ENCODE data around the gene GCNT3.
A peak's percentile ranks its signal among the peaks of the same experiment; 100 is the strongest.
"Not testable (repeated sequence)": the region's sequence is repeated elsewhere in the genome, so short reads cannot be mapped to it uniquely, and the experiment has no call there.

GCNT3 gene

DNA sequence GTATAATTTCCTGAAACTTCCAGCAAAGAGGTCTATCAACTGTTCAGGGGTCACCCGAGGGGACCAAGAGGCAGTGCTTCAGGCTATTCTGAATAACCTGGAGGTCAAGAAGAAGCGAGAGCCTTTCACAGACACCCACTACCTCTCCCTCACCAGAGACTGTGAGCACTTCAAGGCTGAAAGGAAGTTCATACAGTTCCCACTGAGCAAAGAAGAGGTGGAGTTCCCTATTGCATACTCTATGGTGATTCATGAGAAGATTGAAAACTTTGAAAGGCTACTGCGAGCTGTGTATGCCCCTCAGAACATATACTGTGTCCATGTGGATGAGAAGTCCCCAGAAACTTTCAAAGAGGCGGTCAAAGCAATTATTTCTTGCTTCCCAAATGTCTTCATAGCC is 6.8 kb downstream of the GCNT3 start:
- no peak for DNase-seq

DNA sequence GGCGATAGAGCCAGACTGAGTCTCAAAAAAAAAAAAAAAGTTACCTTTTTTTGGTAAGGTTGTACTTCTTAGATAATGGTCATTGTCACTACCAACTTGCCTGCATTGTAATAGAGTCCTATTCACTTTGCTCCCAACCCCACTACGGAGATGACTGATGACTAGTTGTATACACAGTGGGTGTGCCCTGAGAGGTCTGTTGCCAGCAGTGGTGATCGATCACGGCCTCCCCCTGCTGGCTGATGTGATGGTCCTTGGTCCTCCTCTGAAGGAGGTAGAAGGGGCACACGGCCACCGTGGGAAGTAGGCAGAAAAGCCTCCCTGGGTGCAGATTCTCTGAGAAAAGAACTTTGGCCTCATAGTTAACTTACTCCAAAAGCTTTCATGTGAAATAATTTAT is 10.7 kb downstream of the GCNT3 start:
- no peak for DNase-seq

DNA sequence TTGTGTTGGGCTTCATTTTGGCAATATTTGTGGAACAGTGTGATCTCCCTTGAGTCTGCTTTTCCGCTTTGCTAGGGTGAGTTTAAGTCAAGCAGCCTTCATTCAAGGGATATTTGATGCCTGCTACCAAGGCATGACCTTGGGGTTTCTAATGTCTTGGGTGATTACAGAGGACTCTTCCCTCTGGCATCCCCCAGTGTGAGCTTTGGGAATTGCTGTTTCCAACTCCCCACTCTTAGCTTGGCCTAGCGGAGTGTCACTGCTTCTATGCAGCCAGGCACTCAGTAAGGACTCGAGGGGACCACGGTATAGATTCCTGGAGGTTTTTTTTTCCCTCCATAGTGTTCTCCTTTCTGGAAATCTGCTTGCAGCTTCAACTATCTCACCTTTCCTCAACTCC is 21.1 kb downstream of the GCNT3 start:
- DNase-seq, result no peak

DNA sequence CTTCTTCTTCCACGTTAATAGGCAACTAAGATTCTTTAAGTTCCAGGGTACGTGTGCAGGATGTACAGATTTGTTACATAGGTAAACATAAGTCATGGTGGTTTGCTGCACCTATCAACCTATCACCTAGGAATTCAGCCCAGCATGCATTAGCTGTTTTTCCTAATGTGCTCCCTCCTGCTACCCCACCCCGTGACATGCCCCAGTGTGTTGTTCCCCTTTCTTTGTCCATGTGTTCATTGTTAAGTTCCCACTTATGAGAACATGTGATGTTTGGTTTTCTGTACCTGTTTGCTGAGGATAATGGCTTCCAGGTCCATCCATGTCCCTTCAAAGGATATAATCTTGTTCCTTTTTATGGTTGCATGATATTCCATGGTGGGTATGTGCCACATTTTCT is 24.6 kb downstream of the GCNT3 start:
- no peak for DNase-seq

DNA sequence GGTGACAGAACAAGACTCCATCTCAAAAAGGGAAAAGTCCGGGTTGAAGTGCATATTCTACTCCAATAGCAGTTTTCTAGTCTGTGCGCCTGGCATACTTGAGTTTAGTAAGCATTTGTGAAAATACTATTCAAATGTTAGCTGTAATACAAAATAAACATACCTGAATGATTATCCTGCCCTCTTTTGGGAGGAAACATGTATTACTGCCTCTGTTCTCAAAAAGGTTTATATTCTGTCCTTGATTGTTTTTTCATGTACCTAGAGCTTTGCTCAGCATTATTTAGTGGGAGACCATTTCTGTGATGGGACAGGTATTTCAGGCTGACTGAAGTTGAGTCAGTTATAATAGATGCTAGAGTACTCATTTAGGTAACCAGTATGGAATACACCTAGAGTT is 25.9 kb downstream of the GCNT3 start:
- DNase-seq, result not testable (repeated sequence)

DNA sequence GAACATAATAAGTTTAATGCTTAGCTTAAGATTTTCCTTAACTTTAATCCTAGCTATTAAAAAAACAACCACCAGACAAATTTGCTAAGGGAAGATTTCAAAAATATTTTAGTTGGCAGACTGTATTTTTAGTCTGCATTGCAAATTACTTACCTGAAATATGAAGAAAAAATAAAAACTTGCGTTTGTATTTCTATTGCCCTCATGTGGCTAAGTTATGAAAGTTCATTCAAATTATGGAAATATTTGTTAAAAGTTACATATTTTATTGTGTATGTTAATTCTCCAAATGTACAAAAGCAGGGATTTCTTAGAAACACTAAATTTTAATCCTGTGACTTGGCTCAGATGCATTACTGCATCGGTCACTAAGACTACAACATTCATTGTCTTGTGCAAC is 30.8 kb downstream of the GCNT3 start:
- DNase-seq, result no peak

DNA sequence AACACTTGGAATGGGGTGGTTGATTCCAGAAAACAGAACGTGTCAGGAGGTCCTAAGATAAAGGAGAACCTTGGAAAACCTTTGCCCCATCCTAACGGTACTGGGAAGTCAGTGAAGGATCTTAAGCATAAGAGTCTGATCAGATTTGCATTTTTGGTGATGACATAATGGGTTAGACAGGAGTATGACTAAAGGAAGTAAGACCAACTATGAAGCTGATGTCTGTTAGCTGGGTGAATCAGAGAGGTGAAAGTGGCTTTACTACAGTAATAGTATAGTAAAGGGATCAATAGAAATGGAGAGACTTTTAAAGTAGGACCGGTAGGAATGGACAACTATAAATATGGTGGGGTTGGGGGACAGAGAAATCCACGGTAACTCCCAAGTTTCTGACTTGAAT is 33.2 kb downstream of the GCNT3 start:
- DNase-seq, result no peak

DNA sequence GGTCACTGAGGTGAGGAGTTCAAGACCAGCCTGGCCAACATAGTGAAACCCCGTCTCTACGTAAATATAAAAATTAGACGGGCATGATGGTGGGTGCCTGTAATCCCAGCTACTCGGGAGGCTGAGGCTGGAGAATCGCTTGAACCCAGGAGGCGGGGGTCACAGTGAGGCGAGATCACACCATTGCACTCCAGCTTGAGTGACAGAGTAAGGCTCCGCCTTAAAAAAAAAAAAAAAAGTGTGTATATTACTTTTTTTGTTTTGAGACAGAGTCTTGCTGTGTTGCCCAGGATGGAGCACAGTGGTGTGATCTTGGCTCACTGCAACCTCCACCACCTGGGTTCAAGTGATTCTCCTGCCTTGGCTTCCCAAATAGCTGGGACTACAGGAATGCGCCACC is 34.2 kb downstream of the GCNT3 start:
- not testable (repeated sequence) for DNase-seq

DNA sequence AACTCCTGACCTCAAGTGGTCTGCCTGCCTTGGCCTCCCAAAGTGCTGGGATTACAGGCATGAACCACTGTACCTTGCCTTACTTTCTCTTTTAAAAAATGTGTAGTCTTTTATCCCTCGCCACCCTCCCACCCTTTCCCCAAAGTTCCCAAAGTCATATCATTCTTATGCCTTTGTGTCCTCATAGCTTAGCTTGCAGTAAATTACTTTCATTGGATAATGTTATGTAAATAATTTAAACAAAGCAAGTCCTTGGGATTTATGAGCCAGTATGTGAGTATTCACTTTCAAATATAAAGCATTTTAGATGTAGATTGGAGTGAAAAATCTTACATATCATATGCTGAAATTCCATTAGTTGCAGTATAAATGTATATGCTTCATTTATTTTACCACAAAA is 34.7 kb downstream of the GCNT3 start:
- DNase-seq, result no peak

DNA sequence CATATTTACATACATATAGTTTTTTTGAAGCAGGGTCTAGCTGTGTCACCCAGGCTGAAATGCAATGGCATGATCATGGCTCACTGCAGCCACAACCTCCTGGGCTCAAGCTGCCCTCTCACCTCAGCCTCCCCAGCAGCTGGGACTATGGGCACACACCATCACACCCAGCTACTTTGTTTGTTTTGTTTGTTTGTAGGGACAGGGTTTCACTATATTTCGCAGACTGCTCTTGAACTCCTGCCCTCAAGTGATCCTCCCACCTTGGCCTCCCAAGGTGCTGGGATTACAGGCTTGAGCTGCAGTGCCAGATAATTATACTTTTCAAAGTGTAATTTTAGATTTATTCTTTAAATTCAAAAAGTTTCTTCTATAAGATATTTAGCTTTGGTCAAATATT is 35.5 kb downstream of the GCNT3 start:
- DNase-seq, result no peak

DNA sequence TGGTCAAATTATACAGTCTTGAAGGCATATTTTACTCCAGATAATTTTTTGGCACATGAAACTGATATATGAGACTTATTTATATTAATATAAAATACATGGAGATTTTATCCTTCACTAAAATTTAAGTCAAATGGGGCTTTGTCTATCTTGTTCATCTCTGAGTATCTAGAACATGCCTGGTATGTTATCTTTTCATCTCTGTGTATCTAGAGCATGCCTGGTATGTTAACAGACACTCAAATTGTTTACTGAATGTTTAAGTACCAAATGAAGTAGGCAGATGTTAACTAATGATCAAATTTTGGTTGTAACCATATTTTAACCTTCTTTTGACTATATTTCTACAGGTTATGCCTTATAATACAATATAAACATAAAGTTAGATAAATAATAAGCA is 38.0 kb downstream of the GCNT3 start:
- no peak for DNase-seq

DNA sequence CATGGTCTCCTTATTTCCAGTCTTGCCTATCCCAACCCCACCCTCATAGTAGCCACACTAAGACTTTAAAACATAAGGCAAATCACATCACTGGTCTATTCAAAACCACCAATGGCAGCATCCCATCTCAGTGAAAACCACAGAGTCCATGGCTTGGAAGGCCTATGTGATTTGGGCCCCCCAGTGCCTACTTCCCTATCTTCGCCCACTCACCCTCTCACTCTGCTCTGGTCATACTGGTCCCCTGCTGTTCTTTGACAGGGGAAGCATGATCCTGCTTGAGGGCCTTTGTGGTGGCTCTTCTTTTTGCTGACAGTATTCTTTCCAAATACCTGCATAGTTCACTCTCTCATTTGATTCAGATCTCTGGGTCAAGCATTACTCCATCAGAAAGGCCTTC is 42.5 kb downstream of the GCNT3 start:
- DNase-seq, result no peak

DNA sequence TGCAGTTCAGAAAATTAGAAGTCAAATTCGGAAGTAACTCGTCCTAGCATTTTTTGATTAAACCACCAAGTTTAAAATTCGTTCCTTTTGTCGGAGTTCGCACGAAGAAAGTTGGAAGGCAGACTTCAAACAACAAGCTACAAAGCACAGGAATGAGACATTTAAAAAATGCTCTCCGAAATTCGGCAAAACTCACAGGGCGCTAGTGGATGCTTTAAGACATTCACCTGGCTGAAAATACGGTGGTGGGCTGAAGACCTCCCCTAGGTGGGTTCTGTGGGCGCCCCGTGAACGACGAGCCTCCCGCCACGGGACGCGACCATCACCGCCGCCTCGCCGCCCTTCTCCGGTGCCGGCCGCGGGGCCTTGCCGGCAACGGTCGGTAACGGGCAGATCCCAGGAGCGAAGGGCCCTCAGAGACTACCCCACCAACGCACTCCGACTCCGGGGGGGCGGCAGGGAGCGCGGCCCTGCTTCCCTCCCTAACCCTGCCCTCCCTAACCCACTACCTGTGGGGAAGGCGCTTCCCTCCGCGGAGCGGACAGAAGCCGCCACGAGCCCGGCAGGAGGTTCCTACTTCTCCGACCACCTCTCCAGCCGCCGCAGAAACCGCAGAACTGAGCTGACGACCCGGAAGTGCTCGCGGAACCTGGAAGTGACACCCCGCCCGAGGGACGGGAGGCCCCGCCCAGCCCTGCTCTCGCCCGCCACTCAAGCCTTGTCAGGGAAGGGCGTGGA is 45.5 kb downstream of the GCNT3 start, which contains the start of gene GTF2A2:
GTF2A2 (minus strand) TSS at position 619 of the 738 bp plus-strand sequence. CDS start 5,238 bp downstream, outside the sequence.
- DNase-seq, result peak; percentile 39 to 95 (median 88)

DNA sequence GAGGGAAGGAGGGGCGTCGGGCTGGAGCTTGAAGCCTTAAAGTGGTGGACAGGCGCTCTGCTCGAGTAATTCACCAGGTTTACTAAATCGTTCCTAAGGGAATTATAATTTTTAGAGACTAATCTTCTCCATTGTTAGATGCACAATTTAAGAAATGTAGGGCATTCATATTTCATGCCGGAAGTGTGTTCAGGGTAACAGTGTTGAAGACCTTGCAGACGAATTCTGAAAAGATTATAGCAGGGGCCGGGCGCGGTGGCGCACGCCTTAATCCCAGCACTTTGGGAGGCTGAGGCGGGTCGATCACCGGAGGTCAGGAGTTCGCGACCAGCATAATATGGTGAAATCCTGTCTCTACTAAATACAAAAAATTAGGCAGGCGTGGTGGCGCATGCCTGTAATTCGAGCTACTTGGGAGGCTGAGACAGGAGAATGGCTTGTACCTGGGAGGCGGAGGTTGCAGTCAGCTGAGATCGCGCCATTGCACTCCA is 46.1 kb downstream of the GCNT3 start:
- DNase-seq, result peak in 2 of 14 donors; percentile 12 to 33

DNA sequence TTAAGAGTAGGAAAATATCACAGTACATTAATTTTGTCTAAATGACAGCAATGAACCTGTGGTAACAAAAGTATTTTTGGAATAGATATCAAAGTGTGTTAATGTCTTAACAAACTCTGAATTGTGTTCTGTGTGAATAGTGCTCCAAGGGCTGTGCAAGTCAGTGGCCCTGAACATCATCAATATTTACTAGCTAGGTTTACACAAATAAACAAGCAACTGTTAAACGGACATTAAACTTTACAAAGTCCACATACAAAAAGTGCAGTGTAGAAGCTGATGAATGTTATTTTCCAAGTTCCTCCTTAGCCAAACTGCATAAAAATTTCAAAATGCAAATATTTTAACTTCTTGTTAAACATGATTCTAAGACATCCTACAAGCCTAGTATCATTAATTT is 47.8 kb downstream of the GCNT3 start:
- no peak for DNase-seq

DNA sequence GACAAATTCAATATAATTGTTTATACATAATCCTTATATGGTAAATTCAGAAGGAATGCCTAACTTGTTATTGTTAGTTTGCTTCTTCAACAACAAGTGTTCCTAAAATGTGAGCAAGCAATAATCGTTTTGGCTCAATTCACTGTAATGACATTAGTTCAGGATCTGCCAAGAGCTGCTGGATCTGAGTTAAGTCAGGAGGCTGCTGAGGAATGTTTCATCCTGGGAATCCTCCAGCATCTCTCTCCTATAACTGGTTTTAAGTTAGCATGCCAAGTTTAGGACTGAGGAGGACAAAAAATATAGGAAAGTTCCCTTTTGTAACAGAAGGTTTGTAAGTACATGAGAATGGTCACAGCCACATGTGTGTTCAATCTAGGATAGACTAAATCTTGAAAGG is 50.7 kb downstream of the GCNT3 start:
- no peak for DNase-seq

DNA sequence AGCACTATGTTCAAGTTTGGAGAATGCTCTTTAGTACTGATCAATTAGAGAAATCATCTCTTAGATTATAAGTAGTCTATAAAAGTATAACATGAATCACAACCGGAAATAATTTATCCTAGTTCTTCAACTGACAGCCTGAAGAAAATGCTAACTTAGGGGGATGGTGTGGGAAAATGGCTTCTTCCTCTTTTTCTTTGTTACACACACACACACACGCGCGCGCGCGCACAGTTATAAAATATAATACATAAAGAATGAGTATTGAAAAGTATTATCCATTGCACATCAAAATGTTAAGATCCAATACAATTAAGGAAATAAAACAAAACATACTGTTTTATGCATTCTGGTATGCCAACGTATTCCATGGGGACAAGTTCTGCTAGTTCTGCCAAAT is 57.0 kb downstream of the GCNT3 start:
- no peak for DNase-seq

All from C1 segment of cervical spinal cord (tissue), 14 donors.